Activated naive CD4-positive, alpha-beta T cell treated with anti-CD3 and anti-CD28 coated beads for 36 hours (primary cell): Measurements from ENCODE around the gene CCDC177. TPM values are rescaled to one million over a fixed set of nuclear protein-coding genes. Genes with fewer than 3 reads are reported as not detected.

ENCODE experiments used
- CTCF ChIA-PET: fragments of 350-600 bp; sonication (Branson Sonifier 250); formaldehyde crosslinking; loops from one replicate; lab custom pipeline; 2021; ENCODE audit warnings: antibody characterized with exemption; lab: Charles Lee
- DNase-seq: peaks from one replicate; pipeline ENCODE4 v3.0.0-alpha.2; 2020
- H3K27ac Mint-ChIP-seq: one replicate; pipeline ENCODE4 v1.8.0; 2021; ENCODE audit warnings: mild to moderate bottlenecking, mixed read lengths
- H3K27me3 Mint-ChIP-seq: one replicate; pipeline ENCODE4 v1.8.0; 2021; ENCODE audit warnings: low read depth, mixed read lengths
- H3K36me3 Mint-ChIP-seq: one replicate; pipeline ENCODE4 v1.8.0; 2021; ENCODE audit warnings: low read depth, mixed read lengths
- H3K4me1 Mint-ChIP-seq: one replicate; pipeline ENCODE4 v1.8.0; 2021; ENCODE audit warnings: low read depth, mixed read lengths
- H3K4me3 Mint-ChIP-seq: one replicate; pipeline ENCODE4 v1.8.0; 2021; ENCODE audit warnings: mild to moderate bottlenecking, moderate library complexity, mixed read lengths
- H3K9me3 Mint-ChIP-seq: one replicate; pipeline ENCODE4 v1.8.0; 2021; ENCODE audit warnings: mixed read lengths
- intact Hi-C: fragments of 100-400 bp; cut with micrococcal nuclease; formaldehyde crosslinking; loops from one replicate; pipeline ENCODE4 v1.15.1; 2023
- total RNA-seq, 2 experiments: library from RNA; stranded (reverse); gene quantifications; one replicate each; pipeline ENCODE4 v1.2.3, GENCODE V29; 2021

The CCDC177 gene
- total RNA-seq, 2 experiments from 2014 or later = not detected

GRCh38 chr14:69537900-69538299, 36.8 kb downstream of the CCDC177 start:
- Mint-ChIP-seq H3K9me3 (no peaks in the 10 kb centered on the region), H3K36me3 (no peaks in the 10 kb centered on the region), H3K4me3 (no peak overlapping the region), H3K27ac (no peak overlapping the region), H3K4me1 (no peaks in the 10 kb centered on the region), H3K27me3 (peaks cover 4% of the 10 kb centered on the region)
- no peak for DNase-seq
- CTCF ChIA-PET = interaction anchor here (0.7 kb wide), 1 partner anchor 17 kb away, joined by 3 read pairs; no protein-coding TSS in a partner anchor
- intact Hi-C loops = no loop called here

DNA sequence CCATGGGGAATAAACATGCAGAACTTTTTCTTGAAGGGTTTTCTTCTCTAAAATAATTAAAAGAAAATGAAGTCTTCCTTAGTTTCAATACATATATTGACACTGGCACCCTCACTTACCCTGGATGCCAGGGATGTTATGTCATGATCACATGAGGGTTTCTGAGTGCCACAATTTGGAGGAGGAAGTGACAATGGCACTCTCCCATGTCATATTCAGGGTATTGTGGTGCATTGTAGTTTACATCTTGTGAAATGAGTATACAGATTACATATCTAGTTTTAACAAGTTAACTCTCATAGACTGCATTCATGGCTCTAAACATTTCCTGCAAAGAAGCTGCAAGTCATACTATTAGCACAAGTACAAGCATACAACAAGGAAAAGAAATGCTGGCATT, 37.7 kb downstream of the CCDC177 start:
- Mint-ChIP-seq H3K27ac (no peak overlapping the region), H3K9me3 (no peaks in the 10 kb centered on the region), H3K36me3 (no peaks in the 10 kb centered on the region), H3K4me3 (no peak overlapping the region), H3K27me3 (peaks cover 6% of the 10 kb centered on the region), H3K4me1 (no peaks in the 10 kb centered on the region)
- DNase-seq = no peak
- intact Hi-C loops = no loop called here
- CTCF ChIA-PET = interaction anchor here (0.7 kb wide), 1 partner anchor 16 kb away, joined by 3 read pairs; no protein-coding TSS in a partner anchor

DNA sequence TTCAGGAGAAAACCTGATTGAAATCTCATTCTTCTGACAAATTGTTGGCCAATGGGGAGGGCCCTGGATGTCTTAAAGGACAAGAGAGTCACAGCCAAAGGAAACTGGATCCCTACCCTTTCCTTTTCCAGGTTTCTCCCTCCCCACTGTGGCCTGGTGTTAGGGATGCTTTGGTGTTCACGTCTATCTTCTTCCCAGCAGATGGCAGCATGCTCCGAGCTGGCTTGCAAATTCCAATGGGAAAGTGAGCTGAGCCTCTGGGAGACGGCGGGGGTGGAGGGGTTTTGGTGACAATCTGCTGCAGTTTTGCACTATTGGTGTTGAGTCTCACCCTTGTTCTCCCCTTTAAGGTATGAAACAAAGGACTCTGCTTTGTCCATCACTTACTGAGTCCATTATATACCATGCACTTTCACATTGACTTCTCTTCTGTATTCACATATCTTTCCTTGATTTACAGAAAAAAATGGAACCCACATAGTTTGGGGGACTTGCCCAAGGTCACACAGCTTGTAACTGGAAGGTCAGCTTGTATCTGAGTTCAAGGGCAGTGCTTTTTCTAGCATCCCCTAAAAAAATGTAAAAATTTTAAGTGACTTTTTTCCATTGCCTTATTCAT, 39.3 kb downstream of the CCDC177 start:
- no peak overlapping the region for H3K4me3 Mint-ChIP-seq
- intact Hi-C loops = no loop called here
- H3K4me1 Mint-ChIP-seq = no peaks in the 10 kb centered on the region
- H3K27ac Mint-ChIP-seq = no peak overlapping the region
- peak; percentile 8 for DNase-seq
- no peaks in the 10 kb centered on the region for H3K9me3 Mint-ChIP-seq
- CTCF ChIA-PET = interaction anchor here (0.6 to 1.0 kb wide), 2 partner anchors 39 to 347 kb away, joined by 3 to 4 read pairs; no protein-coding TSS in a partner anchor
- no peaks in the 10 kb centered on the region for H3K36me3 Mint-ChIP-seq
- peaks cover 7% of the 10 kb centered on the region for H3K27me3 Mint-ChIP-seq

- intact Hi-C loops = no loop called here
- DNase-seq = no peak
- no peak overlapping the region for H3K27ac Mint-ChIP-seq
- peaks cover 5% of the 10 kb centered on the region for H3K27me3 Mint-ChIP-seq
- no peaks in the 10 kb centered on the region for H3K36me3 Mint-ChIP-seq
- no peaks in the 10 kb centered on the region for H3K4me1 Mint-ChIP-seq
- no peaks in the 10 kb centered on the region for H3K9me3 Mint-ChIP-seq
- CTCF ChIA-PET = interaction anchor here (0.6 kb wide), 1 partner anchor 199 kb away, joined by 6 read pairs; no protein-coding TSS in a partner anchor
- no peak overlapping the region for H3K4me3 Mint-ChIP-seq
Measured at GRCh38 chr14:69532561-69533340, 41.9 kb downstream of the CCDC177 start.

DNA sequence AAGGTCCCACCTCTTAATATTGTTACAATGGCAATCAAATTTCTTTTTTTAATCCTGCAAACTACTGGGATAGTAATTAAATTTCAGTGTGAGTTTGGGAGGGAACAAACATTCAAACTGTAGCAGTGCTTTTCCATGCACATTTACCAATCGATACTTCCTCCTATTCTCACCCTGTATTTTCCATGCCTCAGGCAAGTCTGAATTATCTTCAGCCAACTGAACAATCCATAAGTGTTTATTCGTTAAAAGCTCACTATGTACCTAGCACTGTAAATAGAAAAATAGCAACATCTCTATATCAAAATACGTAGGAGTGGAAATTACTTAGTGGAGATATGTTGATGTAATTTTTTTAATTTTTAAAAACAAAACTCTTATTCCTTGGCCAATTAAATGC, 43.5 kb downstream of the CCDC177 start:
- Mint-ChIP-seq H3K4me1 (no peaks in the 10 kb centered on the region), H3K27me3 (peaks cover 5% of the 10 kb centered on the region), H3K27ac (no peak overlapping the region), H3K9me3 (no peaks in the 10 kb centered on the region), H3K36me3 (no peaks in the 10 kb centered on the region), H3K4me3 (no peak overlapping the region)
- DNase-seq = no peak
- CTCF ChIA-PET = interaction anchor here (1.1 kb wide), 1 partner anchor 17 kb away, joined by 3 read pairs; no protein-coding TSS in a partner anchor
- intact Hi-C loops = no loop called here

- peaks cover 5% of the 10 kb centered on the region for H3K27me3 Mint-ChIP-seq
- CTCF ChIA-PET = interaction anchor here (0.5 to 1.1 kb wide), 3 partner anchors 18 to 55 kb away, joined by 3 read pairs; no protein-coding TSS in a partner anchor
- H3K27ac Mint-ChIP-seq = no peak overlapping the region
- intact Hi-C loops = no loop called here
- DNase-seq = no peak
- H3K4me3 Mint-ChIP-seq = no peak overlapping the region
- no peaks in the 10 kb centered on the region for H3K36me3 Mint-ChIP-seq
- H3K4me1 Mint-ChIP-seq = no peaks in the 10 kb centered on the region
- H3K9me3 Mint-ChIP-seq = no peaks in the 10 kb centered on the region
Measured at GRCh38 chr14:69530095-69530494, 44.6 kb downstream of the CCDC177 start.

GRCh38 chr14:69529563-69529962, 45.1 kb downstream of the CCDC177 start:
- Mint-ChIP-seq H3K9me3 (no peaks in the 10 kb centered on the region), H3K4me1 (no peaks in the 10 kb centered on the region), H3K36me3 (no peaks in the 10 kb centered on the region), H3K27me3 (peaks cover 5% of the 10 kb centered on the region), H3K27ac (no peak overlapping the region), H3K4me3 (no peak overlapping the region)
- intact Hi-C loops = no loop called here
- CTCF ChIA-PET = interaction anchor here (0.5 kb wide), 1 partner anchor 55 kb away, joined by 3 read pairs; no protein-coding TSS in a partner anchor
- DNase-seq = no peak

DNA sequence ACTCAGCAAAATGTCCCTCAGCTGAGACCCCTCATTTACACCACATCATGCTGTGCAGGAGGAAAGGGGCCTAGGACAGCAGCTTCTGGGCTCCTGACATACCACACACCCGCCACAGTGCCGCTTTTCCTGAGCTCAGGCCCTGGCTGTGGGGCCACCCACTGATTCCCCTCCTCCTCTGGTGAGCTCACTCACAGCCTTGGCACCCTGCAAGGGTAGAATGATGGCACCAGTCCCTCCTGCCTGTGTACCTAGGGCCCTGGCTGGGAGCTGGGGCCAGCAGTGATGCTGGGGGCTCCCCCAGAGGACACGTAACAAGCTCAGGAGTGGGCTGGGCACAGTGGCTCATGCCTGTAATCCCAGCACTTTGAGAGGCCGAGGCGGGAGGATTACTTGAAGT, 45.7 kb downstream of the CCDC177 start:
- DNase-seq = no peak
- Mint-ChIP-seq H3K9me3 (no peaks in the 10 kb centered on the region), H3K27me3 (peaks cover 5% of the 10 kb centered on the region), H3K4me1 (no peaks in the 10 kb centered on the region), H3K27ac (no peak overlapping the region), H3K4me3 (no peak overlapping the region), H3K36me3 (no peaks in the 10 kb centered on the region)
- intact Hi-C loops = no loop called here
- CTCF ChIA-PET = no interaction called here

- Mint-ChIP-seq H3K27ac (no peak overlapping the region), H3K9me3 (no peaks in the 10 kb centered on the region), H3K27me3 (peaks cover 5% of the 10 kb centered on the region), H3K4me1 (no peaks in the 10 kb centered on the region), H3K36me3 (no peaks in the 10 kb centered on the region), H3K4me3 (no peak overlapping the region)
- CTCF ChIA-PET = interaction anchor here (1.0 kb wide), 1 partner anchor 76 kb away, joined by 3 read pairs; no protein-coding TSS in a partner anchor
- DNase-seq = no peak
- intact Hi-C loops = no loop called here
Measured at GRCh38 chr14:69528143-69528542, 46.5 kb downstream of the CCDC177 start.

DNA sequence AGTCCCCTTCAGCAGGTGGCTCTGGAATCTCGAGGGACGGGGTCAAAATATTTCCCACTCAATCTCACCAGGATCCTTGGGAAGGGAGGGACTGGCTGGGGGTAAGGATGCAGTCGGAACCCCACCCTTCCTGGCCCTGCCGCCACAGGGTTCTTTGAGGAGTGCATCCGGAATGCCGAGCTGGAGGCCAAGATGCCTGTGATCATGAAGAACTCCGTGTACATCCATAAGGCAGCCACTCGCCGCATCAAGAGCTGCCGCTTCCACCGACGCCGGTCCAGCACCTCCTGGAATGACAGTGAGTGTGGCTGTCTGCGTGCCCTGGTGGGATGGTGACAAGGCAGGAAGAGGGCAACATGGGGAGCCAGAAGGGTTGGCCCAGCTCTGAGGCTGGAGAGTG, 47.0 kb downstream of the CCDC177 start:
- Mint-ChIP-seq H3K27me3 (peaks cover 5% of the 10 kb centered on the region), H3K27ac (no peak overlapping the region), H3K9me3 (no peaks in the 10 kb centered on the region), H3K36me3 (no peaks in the 10 kb centered on the region), H3K4me1 (no peaks in the 10 kb centered on the region), H3K4me3 (no peak overlapping the region)
- CTCF ChIA-PET = interaction anchor here (1.0 kb wide), 1 partner anchor 77 kb away, joined by 3 read pairs; no protein-coding TSS in a partner anchor
- no peak for DNase-seq
- intact Hi-C loops = no loop called here

DNA sequence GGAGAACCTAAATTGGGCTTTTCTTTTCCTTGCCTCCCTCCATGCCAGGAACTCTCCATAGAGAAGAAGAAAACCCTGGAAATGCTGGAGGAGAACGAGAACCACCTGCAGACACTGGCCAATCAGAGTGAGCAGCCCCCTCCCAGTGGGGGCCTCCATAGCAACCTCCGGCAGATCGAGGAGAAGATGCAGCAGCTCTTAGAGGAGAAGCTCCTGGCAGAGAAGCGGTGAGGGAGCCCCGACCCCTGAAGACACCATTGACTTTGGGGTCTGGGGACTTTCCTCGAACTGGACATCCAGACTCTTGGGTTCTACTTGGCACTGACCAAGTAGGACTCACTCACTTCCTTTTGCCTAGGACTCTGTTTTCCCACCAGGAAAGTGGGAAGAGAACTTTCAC, 48.8 kb downstream of the CCDC177 start:
- no peaks in the 10 kb centered on the region for H3K36me3 Mint-ChIP-seq
- H3K4me1 Mint-ChIP-seq = no peaks in the 10 kb centered on the region
- CTCF ChIA-PET = interaction anchor here (0.5 to 1.2 kb wide), 2 partner anchors 25 to 55 kb away, joined by 3 to 5 read pairs; no protein-coding TSS in a partner anchor
- no peak overlapping the region for H3K27ac Mint-ChIP-seq
- H3K9me3 Mint-ChIP-seq = no peaks in the 10 kb centered on the region
- no peak for DNase-seq
- H3K4me3 Mint-ChIP-seq = no peak overlapping the region
- H3K27me3 Mint-ChIP-seq = peaks cover 2% of the 10 kb centered on the region
- intact Hi-C loops = no loop called here

- no peaks in the 10 kb centered on the region for H3K9me3 Mint-ChIP-seq
- intact Hi-C loops = no loop called here
- no peak overlapping the region for H3K4me3 Mint-ChIP-seq
- no peaks in the 10 kb centered on the region for H3K36me3 Mint-ChIP-seq
- no peak for DNase-seq
- CTCF ChIA-PET = no interaction called here
- H3K4me1 Mint-ChIP-seq = no peaks in the 10 kb centered on the region
- H3K27ac Mint-ChIP-seq = no peak overlapping the region
- no peaks in the 10 kb centered on the region for H3K27me3 Mint-ChIP-seq
Measured at GRCh38 chr14:69522026-69522425, 52.6 kb downstream of the CCDC177 start.
